H9 (cell line): ENCODE results near the gene FXYD3. TPM values are rescaled to one million over a fixed set of nuclear protein-coding genes. Genes with fewer than 3 reads are reported as not detected.

Experiments used
- DNase-seq: peaks from one replicate; pipeline ENCODE4 v3.0.0-alpha.2; 2017
- H2AFZ ChIP-seq: one replicate; pipeline ENCODE4 v1.6.1; 2013; ENCODE audit warnings: mild to moderate bottlenecking, low read length, control low read depth, moderate library complexity
- H2AK5ac ChIP-seq: 2 replicates; pipeline ENCODE4 v1.6.1; 2013; ENCODE audit warnings: low read length, control low read depth, mixed read lengths; ENCODE audit not compliant: insufficient read length
- H2BK120ac ChIP-seq: one replicate; pipeline ENCODE4 v1.6.1; 2013; ENCODE audit warnings: low read depth, mild to moderate bottlenecking, low read length, control low read depth, inconsistent platforms; ENCODE audit not compliant: poor library complexity, severe bottlenecking
- H2BK12ac ChIP-seq: 2 replicates; pipeline ENCODE4 v1.6.1; 2013; ENCODE audit warnings: low read length, control low read depth, mixed read lengths, low read depth; ENCODE audit not compliant: insufficient read length
- H2BK15ac ChIP-seq: 2 replicates; pipeline ENCODE4 v1.6.1; 2013; ENCODE audit warnings: low read depth, low read length, control low read depth
- H2BK20ac ChIP-seq: one replicate; pipeline ENCODE4 v1.6.1; 2013; ENCODE audit warnings: low read depth, mild to moderate bottlenecking, low read length, control low read depth, inconsistent platforms; ENCODE audit not compliant: poor library complexity, severe bottlenecking
- H2BK5ac ChIP-seq: 2 replicates; pipeline ENCODE4 v1.6.1; 2013; ENCODE audit warnings: low read length, control low read depth, mixed read lengths; ENCODE audit not compliant: insufficient read length
- H3K14ac ChIP-seq: 2 replicates; pipeline ENCODE4 v1.6.1; 2013; ENCODE audit warnings: low read length, control low read depth; ENCODE audit not compliant: insufficient read depth
- H3K18ac ChIP-seq: 2 replicates; pipeline ENCODE4 v1.6.1; 2013; ENCODE audit warnings: low read depth, mild to moderate bottlenecking, mixed read lengths, low read length, control low read depth; ENCODE audit not compliant: insufficient read length
- H3K23ac ChIP-seq: 2 replicates; pipeline ENCODE4 v1.6.1; 2013; ENCODE audit warnings: low read length, control low read depth, mixed read lengths, low read depth; ENCODE audit not compliant: insufficient read length
- H3K23me2 ChIP-seq: 2 replicates; pipeline ENCODE4 v1.6.1; 2013; ENCODE audit warnings: low read depth, mild to moderate bottlenecking, mixed read lengths, low read length, control low read depth; ENCODE audit not compliant: insufficient read length, poor library complexity, severe bottlenecking
- H3K27ac ChIP-seq: 2 replicates; pipeline ENCODE4 v1.5.1; 2013; ENCODE audit warnings: low read length, control low read depth, mixed read lengths, low read depth; ENCODE audit not compliant: insufficient read length
- H3K27me3 ChIP-seq: 2 replicates; pipeline ENCODE4 v1.6.1; 2013; ENCODE audit warnings: low read length, control low read depth, inconsistent platforms; ENCODE audit not compliant: insufficient read depth
- H3K4ac ChIP-seq: 2 replicates; pipeline ENCODE4 v1.6.1; 2013; ENCODE audit warnings: low read depth, mild to moderate bottlenecking, control low read depth, inconsistent platforms, low read length, moderate library complexity
- H3K4me1 ChIP-seq: 2 replicates; pipeline ENCODE4 v1.6.1; 2013; ENCODE audit warnings: low read length, control low read depth, inconsistent platforms; ENCODE audit not compliant: insufficient read depth
- H3K4me2 ChIP-seq: 2 replicates; pipeline ENCODE4 v1.6.1; 2013; ENCODE audit warnings: low read length, control low read depth, mixed read lengths; ENCODE audit not compliant: insufficient read length, insufficient read depth
- H3K56ac ChIP-seq: 2 replicates; pipeline ENCODE4 v1.6.1; 2013; ENCODE audit warnings: low read depth, mild to moderate bottlenecking, mixed read lengths, low read length, control low read depth; ENCODE audit not compliant: insufficient read length
- H3K79me1 ChIP-seq: 2 replicates; pipeline ENCODE4 v1.6.1; 2013; ENCODE audit warnings: low read depth, mild to moderate bottlenecking, moderate library complexity, low read length, control low read depth, inconsistent platforms; ENCODE audit not compliant: insufficient read depth, poor library complexity, severe bottlenecking
- H3K79me2 ChIP-seq: 2 replicates; pipeline ENCODE4 v1.6.1; 2013; ENCODE audit warnings: low read length, control low read depth, inconsistent platforms; ENCODE audit not compliant: insufficient read depth
- H3K9ac ChIP-seq: 2 replicates; pipeline ENCODE4 v1.6.1; 2013; ENCODE audit warnings: low read length, control low read depth, mixed read lengths; ENCODE audit not compliant: insufficient read length; ENCODE audit errors: extremely low read depth
- H3K9me3 ChIP-seq: one replicate; pipeline ENCODE4 v1.6.1; 2013; ENCODE audit warnings: low read depth, low read length, inconsistent platforms; ENCODE audit not compliant: control insufficient read depth
- H3T11ph ChIP-seq: one replicate; pipeline ENCODE4 v1.6.1; 2013; ENCODE audit warnings: mild to moderate bottlenecking, low read length, control low read depth, inconsistent platforms
- H4K20me1 ChIP-seq: one replicate; pipeline ENCODE4 v1.6.1; 2013; ENCODE audit not compliant: control insufficient read depth, insufficient read length, insufficient read depth
- H4K5ac ChIP-seq: 2 replicates; pipeline ENCODE4 v1.6.1; 2013; ENCODE audit warnings: low read depth, mild to moderate bottlenecking, mixed read lengths, low read length, control low read depth; ENCODE audit not compliant: insufficient read length
- H4K8ac ChIP-seq: replicated peaks from 2 replicates; pipeline ENCODE4 v1.6.1; 2013; ENCODE audit warnings: low read length, control low read depth, mixed read lengths, low read depth; ENCODE audit not compliant: insufficient read length
- H4K91ac ChIP-seq: 2 replicates; pipeline ENCODE4 v1.6.1; 2013; ENCODE audit warnings: low read depth, mild to moderate bottlenecking, moderate library complexity, mixed read lengths, low read length, control low read depth; ENCODE audit not compliant: insufficient read length
- H3K27ac Mint-ChIP-seq, 3 experiments: 2 replicates in 2 of 3; 3 replicates in 1 of 3; pipeline ENCODE4 v1.8.0; 2020 to 2021; ENCODE audit warnings: mixed read lengths in 3 of 3, mild to moderate bottlenecking in 1 of 3, moderate library complexity in 1 of 3
- H3K27me3 Mint-ChIP-seq: 2 replicates; pipeline ENCODE4 v1.8.0; 2021; ENCODE audit warnings: low read depth, mild to moderate bottlenecking, moderate library complexity, mixed read lengths
- H3K36me3 Mint-ChIP-seq, 3 experiments: 2 replicates in 2 of 3; 3 replicates in 1 of 3; pipeline ENCODE4 v1.8.0; 2020 to 2021; ENCODE audit warnings: low read depth in 3 of 3, mixed read lengths in 3 of 3; ENCODE audit not compliant: insufficient read depth in 1 of 3
- H3K4me1 Mint-ChIP-seq, 2 experiments: 2 replicates each; pipeline ENCODE4 v1.8.0; 2020; ENCODE audit warnings: mixed read lengths in 2 of 2
- H3K4me3 Mint-ChIP-seq, 2 experiments: 2 replicates in 1 of 2; 3 replicates in 1 of 2; pipeline ENCODE4 v1.8.0; 2020 to 2021; ENCODE audit warnings: mild to moderate bottlenecking in 2 of 2, mixed read lengths in 2 of 2, moderate library complexity in 1 of 2
- H3K9me3 Mint-ChIP-seq, 2 experiments: 2 replicates in 1 of 2; 3 replicates in 1 of 2; pipeline ENCODE4 v1.8.0; 2020; ENCODE audit warnings: mild to moderate bottlenecking in 2 of 2, mixed read lengths in 2 of 2, moderate library complexity in 1 of 2
- CTCF ChIP-seq: fragments of 200-600 bp; sonication (generic); conservative IDR thresholded peaks from 3 replicates; pipeline ENCODE4 v1.8.0; 2021; ENCODE audit warnings: antibody characterized with exemption, mild to moderate bottlenecking
- WGBS: extraction: QIAGEN DNeasy Blood & Tissue Kit; methylation state at CpG from one replicate; pipeline ENCODE4 v1.1.7; 2013; ENCODE audit warnings: missing lambda C conversion rate, low lambda C conversion rate, mixed read lengths; ENCODE audit not compliant: insufficient read length; ENCODE audit errors: extremely low coverage; 5-methylcytosine and 5-hydroxymethylcytosine counted together
- total RNA-seq: library from RNA; stranded (reverse); gene quantifications from 2 replicates; pipeline ENCODE4 v1.2.1, GENCODE V29; 2021

The FXYD3 gene
- total RNA-seq, 1 experiment from 2014 or later, result 1.5 TPM

DNA sequence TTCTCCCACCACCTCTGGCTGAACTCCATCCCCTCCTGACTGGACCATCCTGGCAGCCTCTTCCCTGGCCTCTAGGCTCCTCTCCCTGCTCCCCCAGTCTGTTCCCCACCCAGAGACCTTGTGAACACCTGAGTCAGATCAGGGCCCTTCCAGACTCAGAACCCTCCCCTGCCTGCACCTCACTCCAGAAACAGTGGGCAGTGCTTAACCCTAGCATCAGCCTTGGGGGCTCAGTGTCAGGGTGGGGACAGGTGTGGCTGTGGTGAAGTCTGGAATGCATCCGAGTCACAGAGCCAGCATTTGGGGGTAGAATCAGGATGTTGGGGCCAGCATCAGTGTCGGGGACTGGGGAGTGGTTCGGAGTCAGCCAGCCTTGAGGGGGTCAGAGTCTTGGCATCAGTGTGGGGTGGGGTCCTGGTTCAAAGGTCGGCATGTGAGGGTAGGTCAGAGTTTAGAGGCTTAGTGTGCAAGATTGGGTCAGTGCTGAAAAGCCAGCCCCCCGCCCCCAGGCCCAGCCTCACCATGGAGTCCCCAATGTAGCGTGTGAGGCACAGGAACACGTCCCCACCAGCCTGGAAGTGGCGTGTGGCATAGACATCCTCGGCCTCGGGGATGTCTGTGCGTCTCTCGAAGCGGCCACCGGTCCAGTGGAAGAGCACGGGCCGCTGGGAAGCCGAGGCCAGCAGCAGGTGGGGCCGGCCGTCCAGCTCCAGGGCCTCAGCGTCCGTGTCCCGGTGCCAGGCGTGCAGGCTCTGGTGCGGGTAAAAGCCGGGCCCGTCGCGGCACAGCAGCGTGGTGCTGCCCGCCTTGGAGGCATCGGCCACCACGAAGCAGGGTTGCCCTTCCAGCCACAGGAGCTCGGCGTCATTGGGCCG is 10.4 kb downstream of the FXYD3 start:
- Histone ChIP-seq H4K8ac (no peak overlapping the region), H2BK5ac (no peak overlapping the region), H3K79me1 (no peaks in the 10 kb centered on the region), H4K5ac (no peak overlapping the region), H3K27ac (no peak overlapping the region), H2BK120ac (no peak overlapping the region), H2BK20ac (no peak overlapping the region), H3K79me2 (no peaks in the 10 kb centered on the region), H3K9ac (no peak overlapping the region), H3K27me3 (no peaks in the 10 kb centered on the region), H2BK15ac (no peak overlapping the region), H4K91ac (no peak overlapping the region), H3K23me2 (no peaks in the 10 kb centered on the region), H2AK5ac (no peak overlapping the region), H4K20me1 (no peaks in the 10 kb centered on the region), H3K4ac (no peak overlapping the region), H3K4me2 (no peak overlapping the region), H3T11ph (no peak overlapping the region), H3K23ac (no peak overlapping the region), H3K56ac (no peak overlapping the region), H3K14ac (no peak overlapping the region), H2AFZ (no peak overlapping the region), H3K9me3 (no peaks in the 10 kb centered on the region), H3K4me1 (no peaks in the 10 kb centered on the region; the same call in 1 of the 2 replicates), H3K18ac (no peak overlapping the region), H2BK12ac (no peak overlapping the region)
- no peak overlapping the region for H3K4me3 Mint-ChIP-seq
- no peak for DNase-seq
- no peaks in the 10 kb centered on the region for H3K36me3 Mint-ChIP-seq
- H3K27me3 Mint-ChIP-seq, result peaks cover 9% of the 10 kb centered on the region
- no CpG with 5 or more reads among the region's 35 CpGs for WGBS
- peak overlapping the region in 1 of 3 experiments; percentile 74; a peak in 4 of 7 replicates for H3K27ac Mint-ChIP-seq
- peaks cover 21 to 26% of the 10 kb centered on the region in 2 experiments; a peak in 3 of 4 replicates for H3K4me1 Mint-ChIP-seq
- no peak for TF ChIP-seq CTCF
- no peaks in the 10 kb centered on the region for H3K9me3 Mint-ChIP-seq
